Ovary (tissue), 3 donors: ENCODE measurements around the gene NHLRC1.

Experiments
- CTCF ChIP-seq, 3 donors: fragments of 450-650 bp in 2 of 3; fragments of 200-600 bp in 1 of 3; IDR thresholded peaks; one replicate each; pipeline versions ENCODE4 v1.5.1 to v1.8.0; 2016 to 2022; ENCODE audit warnings: antibody characterized with exemption in 3 of 3, mild to moderate bottlenecking in 1 of 3
- POLR2A ChIP-seq: fragments of 450-650 bp; IDR thresholded peaks from one replicate; pipeline ENCODE4 v1.6.1; 2017; ENCODE audit warnings: antibody characterized with exemption, mild to moderate bottlenecking, moderate library complexity
- donor health status: DM: no; HTN: no; CAD: no.

GRCh38 chr6:18107061-18107460, 15.4 kb downstream of the NHLRC1 start:
- no peak for TF ChIP-seq POLR2A
- TF ChIP-seq CTCF (IDR thresholded peaks at IDR 0.05): no peak
